Stimulated activated CD8-positive, alpha-beta memory T cell treated with anti-CD3 and anti-CD28 coated beads, Interleukin-7, amount 100 ng/mL, for 1 hour (primary cell): ENCODE results near the gene AGAP3.
"Not testable (repeated sequence)": the region's sequence is repeated elsewhere in the genome, so short reads cannot be mapped to it uniquely, and the experiment has no call there.

Experiments
- DNase-seq, 2 donors: peaks; one replicate each; pipeline ENCODE4 v3.0.0-alpha.2; 2020; ENCODE audit warnings: low read depth in 2 of 2

AGAP3 gene

GRCh38 chr7:151085691-151086620, at the start of gene AGAP3:
Gene AGAP3 (plus strand): TSS chr7:151086475. CDS start chr7:151086742, 267 bp downstream.
- no peak for DNase-seq

- no peak for DNase-seq
Measured at GRCh38 chr7:151038951-151039849, 47.1 kb upstream of the AGAP3 start.

GRCh38 chr7:151039850-151040548, 46.3 kb upstream of the AGAP3 start:
- no peak for DNase-seq

GRCh38 chr7:151040616-151041375, 45.5 kb upstream of the AGAP3 start:
- no peak for DNase-seq

GRCh38 chr7:151043449-151043848, 42.8 kb upstream of the AGAP3 start:
- not testable (repeated sequence) for DNase-seq

GRCh38 chr7:151043959-151044358, 42.3 kb upstream of the AGAP3 start:
- DNase-seq = no peak

- DNase-seq = no peak
Measured at GRCh38 chr7:151045262-151045661, 41.0 kb upstream of the AGAP3 start.

GRCh38 chr7:151045967-151046366, 40.3 kb upstream of the AGAP3 start:
- DNase-seq = no peak

GRCh38 chr7:151046603-151047573, 39.4 kb upstream of the AGAP3 start:
- no peak for DNase-seq

- DNase-seq = no peak
Measured at GRCh38 chr7:151047976-151048815, 38.1 kb upstream of the AGAP3 start, which contains the start of gene ASIC3. Gene ASIC3 (plus strand): TSS chr7:151048531. CDS start chr7:151048886, 355 bp downstream.

- no peak for DNase-seq
Measured at GRCh38 chr7:151048911-151049463, 37.3 kb upstream of the AGAP3 start.

GRCh38 chr7:151051108-151051507, 35.2 kb upstream of the AGAP3 start:
- no peak for DNase-seq

GRCh38 chr7:151053096-151053495, 33.2 kb upstream of the AGAP3 start:
- no peak for DNase-seq

- no peak for DNase-seq
Measured at GRCh38 chr7:151053751-151054150, 32.5 kb upstream of the AGAP3 start.

- DNase-seq = no peak
Measured at GRCh38 chr7:151056283-151056665, 30.0 kb upstream of the AGAP3 start.

GRCh38 chr7:151056666-151057505, 29.4 kb upstream of the AGAP3 start:
- DNase-seq = no peak

- DNase-seq = no peak
Measured at GRCh38 chr7:151057506-151057988, 28.7 kb upstream of the AGAP3 start, which contains the start of gene CDK5. Gene CDK5 (minus strand): TSS chr7:151057897. CDS start chr7:151057848, 49 bp downstream.
